Cardiac septum (tissue), 1 donor: Measurements from ENCODE around the gene CD93. TPM values are rescaled to one million over a fixed set of nuclear protein-coding genes. Genes with fewer than 3 reads are reported as not detected.

Source experiments
- DNase-seq: peaks from one replicate; pipeline ENCODE4 v3.0.0-alpha.2; 2020; ENCODE audit warnings: low spot score
- intact Hi-C: fragments of 100-400 bp; cut with DNase I; formaldehyde crosslinking; loops from one replicate; pipeline ENCODE4 v1.14.0; 2022
- total RNA-seq: library from RNA; stranded (reverse); fragmentation: NEBNext Ultra II Directional; extraction: Animal tissue kit (Norgen Biotek cat#: 25700); gene quantifications from one replicate; pipeline ENCODE4 v1.2.1, GENCODE V29; 2021
- donor health status: DM: no; HTN: no; CAD: no.

Gene CD93
- total RNA-seq, 1 donor from 2014 or later, result 40.3 TPM

- DNase-seq, result no peak
- intact Hi-C loops, result no loop called here
Observed at GRCh38 chr20:23122321-23122720, 36.2 kb upstream of the CD93 start.

DNA sequence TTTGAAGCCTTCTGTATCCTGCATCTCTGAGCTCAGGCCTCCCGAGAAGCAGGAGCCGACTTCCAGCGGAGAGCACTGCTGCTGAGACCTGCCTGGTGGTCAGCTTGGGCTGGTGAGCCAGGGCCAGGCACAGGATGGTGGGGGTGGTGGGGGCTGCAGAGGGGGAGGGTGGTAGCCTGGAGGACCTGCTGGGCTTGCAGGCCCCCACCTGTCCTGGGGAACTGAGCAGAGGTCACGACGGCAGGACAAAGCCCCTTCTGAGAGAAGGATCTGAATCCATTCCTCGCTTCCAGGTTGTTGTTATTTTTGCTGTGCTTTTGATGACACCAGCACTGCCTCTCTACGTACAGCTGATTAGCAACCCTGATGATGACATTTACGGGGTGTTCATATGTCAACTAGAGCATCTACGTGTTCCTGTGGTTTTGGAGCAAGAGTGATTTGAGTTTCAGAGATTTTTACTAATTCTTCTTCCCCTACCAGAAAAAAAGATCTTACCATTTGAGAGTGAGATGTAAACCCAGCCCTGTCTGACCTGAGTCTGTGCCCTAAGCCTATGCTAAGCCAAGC lies 35.7 kb upstream of the CD93 start:
- intact Hi-C loops, result no loop called here
- peak; percentile 26 for DNase-seq

- intact Hi-C loops, result no loop called here
- DNase-seq, result peak; percentile 58
Observed at GRCh38 chr20:23120936-23121750, 35.0 kb upstream of the CD93 start.

GRCh38 chr20:23120261-23120660 lies 34.1 kb upstream of the CD93 start:
- DNase-seq, result peak; percentile 44
- intact Hi-C loops, result no loop called here

GRCh38 chr20:23119456-23120216 lies 33.5 kb upstream of the CD93 start:
- DNase-seq, result peak; percentile 74
- intact Hi-C loops, result loop anchor here (5.0 kb wide), 1 partner anchor 43 kb away; no protein-coding TSS in a partner anchor

DNA sequence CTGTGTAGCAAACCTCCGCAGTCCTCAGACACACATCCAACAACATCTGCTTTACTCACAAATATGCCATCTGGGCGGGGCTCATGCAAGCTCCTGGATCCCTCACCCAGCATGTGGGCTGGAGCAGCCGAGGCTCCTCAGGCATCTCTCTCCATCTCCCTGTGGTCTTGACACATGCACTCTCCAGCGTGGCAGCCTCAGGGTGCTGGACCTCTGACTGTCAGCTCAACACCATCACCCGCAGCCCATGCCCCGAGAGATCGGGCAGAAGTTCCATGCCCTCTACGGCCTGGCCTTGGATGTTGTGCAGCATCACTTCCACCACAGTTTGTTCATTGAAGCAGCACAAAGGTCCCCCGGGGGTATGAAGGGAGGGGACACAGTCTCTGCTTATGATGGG lies 32.6 kb upstream of the CD93 start:
- DNase-seq, result peak; percentile 43
- intact Hi-C loops, result loop anchor here (5.0 kb wide), 1 partner anchor 44 kb away; no protein-coding TSS in a partner anchor

DNA sequence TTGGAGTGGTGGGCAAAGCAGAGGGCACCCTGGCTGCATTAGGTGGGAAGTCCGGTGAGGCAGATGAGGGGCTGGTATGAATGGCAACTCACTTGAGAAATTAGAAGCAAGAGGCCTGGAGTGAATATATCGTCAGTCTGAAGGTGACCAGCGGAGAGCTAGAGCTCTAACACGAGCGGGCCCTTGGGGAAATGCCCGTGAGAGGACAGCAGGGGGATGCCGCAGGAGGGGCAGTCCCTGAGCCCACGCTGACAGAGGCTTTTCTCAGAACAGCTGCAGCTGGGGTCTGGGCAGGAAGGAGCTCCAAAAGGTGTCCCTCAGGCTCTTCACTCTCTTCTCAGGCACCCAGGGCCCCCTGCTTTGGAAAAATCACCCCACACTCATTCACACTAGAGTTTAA lies 32.0 kb upstream of the CD93 start:
- intact Hi-C loops, result loop anchor here (5.0 kb wide), 1 partner anchor 44 kb away; no protein-coding TSS in a partner anchor
- DNase-seq, result peak; percentile 49

- intact Hi-C loops, result loop anchor here (5.0 kb wide), 1 partner anchor 45 kb away; no protein-coding TSS in a partner anchor
- peak; percentile 12 for DNase-seq
Observed at GRCh38 chr20:23117738-23118137, 31.6 kb upstream of the CD93 start.

- intact Hi-C loops, result loop anchor here (5.0 kb wide), 1 partner anchor 46 kb away; no protein-coding TSS in a partner anchor
- DNase-seq, result peak; percentile 73
Observed at GRCh38 chr20:23116311-23117089, 30.4 kb upstream of the CD93 start.

DNA sequence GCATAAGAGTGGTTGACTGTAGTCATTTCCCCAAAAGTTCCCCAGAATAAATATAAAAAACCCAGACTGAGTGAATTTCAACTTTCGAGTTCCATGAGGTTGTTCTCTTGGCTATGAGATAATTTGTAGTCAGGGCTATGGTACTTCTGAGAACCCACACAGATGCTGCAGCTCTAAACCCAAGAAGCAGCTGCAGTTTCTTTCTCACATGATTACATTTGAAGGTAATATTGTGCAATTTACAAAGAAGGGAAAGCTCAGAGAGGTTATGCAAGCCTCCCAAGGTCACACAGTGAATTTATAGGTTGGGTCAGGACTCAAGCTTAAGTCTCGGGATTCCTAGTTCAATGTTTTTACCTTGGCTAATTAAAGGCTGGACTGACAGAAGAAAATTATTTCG lies 29.7 kb upstream of the CD93 start:
- DNase-seq, result no peak
- intact Hi-C loops, result loop anchor here (5.0 kb wide), 1 partner anchor 46 kb away; no protein-coding TSS in a partner anchor

GRCh38 chr20:23114448-23115082 lies 28.4 kb upstream of the CD93 start:
- intact Hi-C loops, result loop anchor here (5.0 kb wide), 1 partner anchor 48 kb away; no protein-coding TSS in a partner anchor

DNA sequence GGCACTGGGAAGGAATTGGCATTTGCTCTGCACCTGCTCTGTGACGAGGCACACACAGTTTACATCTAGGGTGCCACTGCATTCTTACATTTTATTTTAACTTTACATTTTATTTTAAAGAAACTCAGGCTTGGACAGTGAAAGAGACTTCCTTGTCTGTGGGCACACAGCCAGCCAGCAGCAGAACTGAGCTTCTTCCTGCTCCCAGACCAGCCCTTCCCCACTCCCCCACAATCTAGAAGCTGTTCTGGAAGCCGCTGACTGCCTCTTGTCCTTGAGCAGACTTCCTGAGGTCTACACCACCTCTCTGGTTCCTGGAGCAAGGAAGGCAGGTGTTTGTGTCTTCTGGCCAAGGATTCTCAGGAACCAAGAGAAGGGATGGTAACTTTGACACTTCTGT lies 27.9 kb upstream of the CD93 start:
- intact Hi-C loops, result no loop called here
- peak; percentile 80 for DNase-seq

More at GRCh38 chr20:23114448-23115082, 28.4 kb upstream of the CD93 start:
- DNase-seq, result peak; percentile 39

DNA sequence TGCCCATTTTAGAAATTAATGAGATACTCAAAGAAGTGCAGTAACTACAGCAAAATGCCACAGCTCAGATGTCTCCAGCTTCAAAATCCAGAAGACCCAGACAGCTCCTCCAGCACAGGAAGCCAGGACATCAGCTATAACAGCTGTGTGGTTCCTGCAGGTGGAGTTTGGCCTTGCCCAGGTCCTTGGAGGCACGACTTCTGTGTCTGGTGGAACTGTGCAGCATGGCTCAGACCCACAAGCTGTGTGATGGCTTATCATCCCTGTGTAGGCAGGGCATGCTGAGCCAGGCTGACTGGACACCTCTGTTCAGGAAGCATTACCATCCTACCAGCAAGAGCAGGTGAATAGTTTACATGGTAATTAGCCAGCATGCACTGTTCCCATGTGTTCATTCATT lies 26.5 kb upstream of the CD93 start:
- peak; percentile 43 for DNase-seq

GRCh38 chr20:23111944-23112342 lies 25.8 kb upstream of the CD93 start:
- peak; percentile 47 for DNase-seq
- intact Hi-C loops, result no loop called here

More for the DNA sequence above, 26.5 kb upstream of the CD93 start:
- intact Hi-C loops, result no loop called here

- intact Hi-C loops, result no loop called here
Observed at GRCh38 chr20:23111307-23111943, 25.3 kb upstream of the CD93 start.

DNA sequence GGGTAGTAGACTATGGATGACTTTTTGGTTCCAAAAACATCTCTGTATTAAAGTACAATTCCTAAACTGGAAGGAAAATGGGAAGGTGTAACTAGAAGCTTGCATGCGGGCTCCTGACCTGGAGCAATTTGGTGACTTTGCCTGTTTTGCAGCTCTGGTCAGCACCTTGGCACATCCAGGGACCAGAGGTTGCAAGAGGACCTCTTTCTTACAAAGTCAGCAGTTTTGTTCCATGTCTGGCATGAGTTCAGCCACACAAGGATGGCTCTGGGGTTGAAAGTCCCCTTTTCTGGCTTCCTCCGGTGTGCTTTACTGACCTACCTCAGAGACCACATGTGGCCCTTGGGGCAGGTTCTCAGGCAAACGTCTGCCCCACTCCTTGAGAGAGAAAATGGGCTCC lies 22.7 kb upstream of the CD93 start:
- intact Hi-C loops, result no loop called here
- no peak for DNase-seq

More at GRCh38 chr20:23111307-23111943, 25.3 kb upstream of the CD93 start:
- peak; percentile 20 for DNase-seq

GRCh38 chr20:23107466-23107865 lies 21.3 kb upstream of the CD93 start:
- intact Hi-C loops, result no loop called here
- no peak for DNase-seq

- DNase-seq, result no peak
- intact Hi-C loops, result no loop called here
Observed at GRCh38 chr20:23106271-23106851, 20.2 kb upstream of the CD93 start.
